Activated naive CD8-positive, alpha-beta T cell treated with anti-CD3 and anti-CD28 coated beads, Interleukin-2, amount 50 U/mL, for 16 hours (primary cell): ENCODE results near the gene SEC14L6.

Experiments
- DNase-seq: peaks from one replicate; pipeline ENCODE4 v3.0.0-alpha.2; 2020; ENCODE audit warnings: low read depth, low spot score

The SEC14L6 gene

DNA sequence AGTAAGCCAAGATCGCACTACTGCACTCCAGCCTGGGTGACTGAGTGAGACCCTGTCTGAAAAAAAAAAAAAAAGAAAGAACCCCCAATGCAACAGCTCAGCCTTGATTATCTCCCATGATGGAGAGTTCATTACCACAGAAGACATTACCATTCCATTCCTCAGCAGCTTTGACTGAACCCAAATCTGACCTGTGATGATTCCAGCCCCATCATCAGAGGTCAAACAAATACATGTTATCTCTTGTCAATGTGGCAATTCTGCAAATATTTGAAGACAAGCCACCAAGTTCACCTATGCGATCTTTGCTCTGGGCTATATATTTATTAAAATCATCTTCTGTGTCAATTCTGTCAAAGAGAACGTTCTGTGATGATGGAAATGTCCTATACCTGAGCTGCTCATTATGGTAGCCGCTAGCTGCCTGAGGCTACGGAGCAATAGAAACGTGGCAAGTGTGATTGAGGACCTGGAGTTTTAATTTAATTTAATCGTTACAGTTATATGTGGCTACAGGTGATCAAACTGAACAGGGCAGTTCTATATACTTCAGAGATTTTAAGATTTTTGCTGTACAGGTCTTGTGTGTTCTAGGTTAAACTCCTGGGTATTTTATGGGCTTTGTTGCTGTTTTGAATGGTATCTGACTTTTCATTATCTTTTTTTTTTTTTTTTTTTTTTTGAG, 48.9 kb downstream of the SEC14L6 start:
- no peak for DNase-seq

GRCh38 chr22:30495041-30495784, 51.3 kb downstream of the SEC14L6 start:
- no peak for DNase-seq

- no peak for DNase-seq
Observed at GRCh38 chr22:30492144-30492543, 54.4 kb downstream of the SEC14L6 start.

DNA sequence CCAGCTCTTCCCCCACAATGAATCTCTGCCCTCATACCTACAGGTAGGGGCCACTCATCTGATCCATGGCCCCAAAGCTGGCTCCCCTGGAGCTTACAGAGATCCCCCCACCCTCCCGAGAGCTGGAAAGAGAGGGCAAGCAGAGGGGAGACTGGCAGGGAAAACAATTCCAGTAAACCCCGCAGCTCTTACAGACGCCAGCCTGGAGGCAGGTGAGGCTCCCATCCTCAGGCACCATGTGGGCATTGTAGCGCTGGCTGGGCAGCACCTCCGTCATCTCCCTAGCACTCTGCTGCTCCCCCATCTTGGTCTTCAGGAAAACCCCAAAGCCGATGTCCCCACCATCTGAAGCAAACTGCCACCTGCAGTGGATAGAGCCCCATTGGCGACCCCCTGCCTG, 55.2 kb downstream of the SEC14L6 start:
- no peak for DNase-seq

DNA sequence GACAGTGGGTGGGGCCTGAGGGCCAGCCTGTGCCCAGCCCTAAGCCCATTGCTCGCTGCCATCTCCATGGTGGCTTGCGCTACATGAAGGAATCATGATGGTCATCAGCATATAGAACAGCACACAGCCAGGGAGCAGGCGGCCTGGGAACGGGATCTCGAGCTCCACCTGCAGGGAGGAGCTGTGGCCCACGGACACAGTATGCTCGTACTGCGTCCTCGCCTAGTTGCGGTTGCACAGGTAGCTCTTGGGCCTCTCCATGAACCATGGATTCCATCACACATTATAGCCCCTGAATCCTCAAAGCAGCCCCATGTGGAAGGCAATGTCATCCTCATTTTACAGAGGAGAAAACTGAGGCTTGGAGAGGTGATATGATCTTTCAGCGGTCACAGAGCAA, 56.1 kb downstream of the SEC14L6 start:
- DNase-seq: no peak

DNA sequence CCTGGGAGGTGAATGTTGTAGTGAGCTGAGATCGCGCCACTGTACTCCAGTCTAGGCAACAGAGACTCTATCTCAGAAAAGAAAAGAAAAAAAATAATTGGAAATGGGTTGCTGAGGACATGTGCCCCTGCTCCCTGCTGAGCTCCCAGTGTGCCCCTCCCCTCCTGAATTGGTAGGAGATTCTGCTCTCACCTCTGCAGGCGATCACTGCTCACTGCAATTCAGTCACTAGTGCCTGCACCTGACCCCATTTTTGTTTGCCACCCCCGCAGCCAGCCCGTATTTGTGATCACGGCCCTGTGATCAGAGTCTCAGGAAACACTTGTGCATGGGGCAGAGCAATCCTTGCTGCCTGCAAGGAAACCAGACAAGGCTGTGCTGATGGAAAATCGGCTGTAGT, 58.4 kb downstream of the SEC14L6 start:
- no peak for DNase-seq

DNA sequence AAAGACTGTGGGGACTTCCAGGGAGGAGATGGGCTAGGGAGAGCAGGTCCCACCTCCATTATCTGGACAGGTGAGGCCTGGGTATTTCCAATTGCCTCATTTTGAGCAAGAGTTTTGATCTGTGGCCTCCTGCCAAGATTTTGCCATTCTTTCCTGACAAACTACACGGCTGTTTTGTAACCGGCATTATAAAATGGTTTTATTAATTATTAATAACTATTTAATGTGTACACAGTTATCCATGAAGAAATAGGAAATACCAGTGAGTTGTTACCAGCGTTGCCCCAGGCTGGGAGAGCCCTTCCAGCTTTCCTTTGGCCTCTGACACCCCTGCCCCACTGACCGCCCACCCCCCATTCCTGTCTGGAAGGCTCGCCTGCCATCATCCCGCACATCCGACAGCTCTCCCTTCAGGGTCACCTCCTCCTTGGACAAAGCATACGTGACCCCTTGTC, 59.9 kb downstream of the SEC14L6 start:
- DNase-seq: no peak

DNA sequence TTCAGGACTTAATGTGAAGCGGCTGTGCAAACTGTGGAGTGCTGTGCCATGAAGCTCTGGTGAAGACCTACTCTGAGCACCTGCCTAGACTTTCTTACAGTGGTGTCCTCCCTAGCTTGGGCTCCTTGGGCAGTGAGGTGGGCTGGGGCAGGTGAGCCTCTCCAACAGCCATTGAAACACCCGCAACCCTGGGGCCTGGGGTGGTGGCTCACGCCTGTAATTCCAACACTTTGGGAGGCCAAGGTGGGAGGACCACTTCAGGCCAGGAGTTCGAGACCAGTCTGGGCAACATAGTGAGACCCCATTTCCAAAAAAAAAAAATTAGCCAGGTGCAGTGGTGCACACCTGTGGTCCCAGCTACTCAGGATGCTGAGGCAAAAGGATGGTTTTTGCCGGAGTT, 60.4 kb downstream of the SEC14L6 start:
- DNase-seq: no peak

- peak; percentile 49 for DNase-seq
Observed at GRCh38 chr22:30485362-30485988, 61.1 kb downstream of the SEC14L6 start.

GRCh38 chr22:30483169-30483568, 63.4 kb downstream of the SEC14L6 start:
- no peak for DNase-seq

DNA sequence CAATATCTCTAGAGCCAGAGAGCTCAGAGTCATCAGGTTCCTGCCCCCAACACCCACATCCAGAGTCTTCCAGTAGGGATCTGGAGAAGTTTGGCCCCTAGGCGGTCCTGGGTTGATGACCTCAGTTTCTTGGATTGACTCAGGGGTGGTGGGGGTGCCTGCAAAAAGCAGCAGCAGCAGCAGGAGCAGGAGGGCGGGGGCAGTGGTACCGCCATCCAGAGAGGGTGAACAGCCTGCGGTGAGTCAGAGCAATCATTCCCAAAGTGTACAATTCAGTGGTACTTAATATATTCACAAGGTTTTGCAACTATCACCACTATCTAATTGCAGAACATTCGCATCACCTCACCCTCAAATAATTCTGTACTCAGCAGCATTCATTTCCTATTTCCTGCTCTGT, 64.8 kb downstream of the SEC14L6 start:
- no peak for DNase-seq

GRCh38 chr22:30479981-30480380, 66.6 kb downstream of the SEC14L6 start:
- DNase-seq: no peak

DNA sequence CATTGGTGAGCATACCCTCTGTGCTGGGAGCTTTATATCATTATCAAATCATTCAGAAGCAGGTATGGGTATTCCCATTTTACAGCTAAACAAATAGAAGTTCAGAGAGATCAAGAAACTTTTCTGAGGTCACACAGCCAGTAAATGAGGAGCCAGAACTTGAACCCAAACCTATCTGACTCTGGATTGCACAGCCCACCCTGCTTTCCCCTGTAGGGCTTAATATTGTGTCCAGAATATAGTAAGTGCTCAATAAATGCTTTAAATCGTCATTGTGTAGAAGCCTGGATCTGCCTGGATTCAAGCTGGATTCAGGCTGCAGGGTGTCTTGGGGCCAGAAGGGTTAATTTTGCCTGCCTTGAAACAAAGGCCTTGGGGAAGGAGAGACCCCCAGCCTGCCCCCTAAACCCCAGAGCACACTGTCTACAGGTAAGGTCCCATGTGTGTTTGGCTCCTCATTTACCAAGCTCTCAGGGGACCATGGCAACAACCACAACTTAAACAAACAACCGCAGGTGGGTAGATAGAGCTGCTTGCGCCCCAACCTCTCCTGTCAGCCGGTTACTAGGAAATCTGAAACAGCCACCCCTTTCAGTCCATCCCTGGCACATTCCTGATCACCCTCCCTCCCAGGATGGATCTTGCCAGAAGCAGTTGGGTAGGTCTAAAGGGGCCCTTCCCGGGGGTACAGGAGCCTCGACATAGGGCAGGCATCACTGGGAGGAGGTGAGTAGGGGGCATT, 71.7 kb downstream of the SEC14L6 start:
- DNase-seq: no peak

DNA sequence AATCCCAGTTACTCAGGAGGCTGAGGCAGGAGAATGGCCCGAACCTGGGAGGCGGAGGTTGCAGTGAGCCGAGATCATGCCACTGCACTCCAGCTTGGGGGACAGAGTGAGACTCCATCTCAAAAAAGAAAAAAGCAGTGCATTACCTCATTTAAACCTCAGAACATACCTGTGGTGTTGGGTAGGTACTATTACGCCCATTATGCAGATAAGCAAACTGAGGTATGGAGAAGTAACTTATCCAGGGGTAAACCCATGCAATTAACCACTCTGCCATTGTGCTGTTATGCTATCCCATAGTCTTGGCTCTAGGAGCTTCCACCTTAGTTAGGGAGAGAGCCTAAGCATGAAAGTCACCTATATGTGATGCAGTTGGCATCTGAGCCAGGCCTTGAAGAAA, 72.4 kb downstream of the SEC14L6 start:
- no peak for DNase-seq

GRCh38 chr22:30472994-30473720, 73.4 kb downstream of the SEC14L6 start:
- DNase-seq: no peak
